Activated naive CD4-positive, alpha-beta T cell treated with anti-CD3 and anti-CD28 coated beads, Interleukin-2, amount 50 U/mL, for 72 hours (primary cell): ENCODE measurements around the gene CSNK1D. TPM values are rescaled to one million over a fixed set of nuclear protein-coding genes. Genes with fewer than 3 reads are reported as not detected.

Experiments used
- ATAC-seq, 2 donors: fragments of 150-1000 bp; cut with Tn5 transposase; 2 replicates each; pipeline ENCODE4 v1.10.0; 2021; ENCODE audit warnings: mild to moderate bottlenecking in 2 of 2, moderate library complexity in 2 of 2
- DNase-seq, 2 donors: peaks; one replicate each; pipeline ENCODE4 v3.0.0; 2021 to 2022; ENCODE audit warnings: low spot score in 2 of 2
- H3K27ac Mint-ChIP-seq, 2 donors: one replicate each; pipeline ENCODE4 v1.8.0; 2022; ENCODE audit warnings: mild to moderate bottlenecking in 2 of 2, mixed read lengths in 2 of 2
- H3K36me3 Mint-ChIP-seq, 2 donors: one replicate each; pipeline ENCODE4 v1.8.0; 2022; ENCODE audit warnings: mixed read lengths in 2 of 2
- H3K9me3 Mint-ChIP-seq, 2 donors: one replicate each; pipeline ENCODE4 v1.8.0; 2022; ENCODE audit warnings: mixed read lengths in 2 of 2
- total RNA-seq, 2 donors: library from RNA; stranded (reverse); gene quantifications; one replicate each; pipeline ENCODE4 v1.2.3, GENCODE V29; 2022

The CSNK1D gene
- total RNA-seq, 2 donors from 2014 or later: 130 to 171 TPM

GRCh38 chr17:82242698-82242976, 30.9 kb downstream of the CSNK1D start:
- H3K9me3 Mint-ChIP-seq: no peaks in the 10 kb centered on the region
- peaks cover 12 to 17% of the 10 kb centered on the region in 2 donors for H3K36me3 Mint-ChIP-seq
- peak overlapping the region in 1 of 2 donors; percentile 24 for H3K27ac Mint-ChIP-seq
- no peak for ATAC-seq
- DNase-seq: peak in 1 of 2 donors; percentile 23

GRCh38 chr17:82241926-82242697, 31.4 kb downstream of the CSNK1D start:
- H3K27ac Mint-ChIP-seq: peak overlapping the region; percentile 24 to 87
- DNase-seq: no peak
- peak in 1 of 2 donors; percentile 16 for ATAC-seq
- H3K9me3 Mint-ChIP-seq: no peaks in the 10 kb centered on the region
- peaks cover 12 to 21% of the 10 kb centered on the region in 2 donors for H3K36me3 Mint-ChIP-seq

GRCh38 chr17:82241183-82241925, 32.1 kb downstream of the CSNK1D start:
- DNase-seq: peak; percentile 39 to 78

DNA sequence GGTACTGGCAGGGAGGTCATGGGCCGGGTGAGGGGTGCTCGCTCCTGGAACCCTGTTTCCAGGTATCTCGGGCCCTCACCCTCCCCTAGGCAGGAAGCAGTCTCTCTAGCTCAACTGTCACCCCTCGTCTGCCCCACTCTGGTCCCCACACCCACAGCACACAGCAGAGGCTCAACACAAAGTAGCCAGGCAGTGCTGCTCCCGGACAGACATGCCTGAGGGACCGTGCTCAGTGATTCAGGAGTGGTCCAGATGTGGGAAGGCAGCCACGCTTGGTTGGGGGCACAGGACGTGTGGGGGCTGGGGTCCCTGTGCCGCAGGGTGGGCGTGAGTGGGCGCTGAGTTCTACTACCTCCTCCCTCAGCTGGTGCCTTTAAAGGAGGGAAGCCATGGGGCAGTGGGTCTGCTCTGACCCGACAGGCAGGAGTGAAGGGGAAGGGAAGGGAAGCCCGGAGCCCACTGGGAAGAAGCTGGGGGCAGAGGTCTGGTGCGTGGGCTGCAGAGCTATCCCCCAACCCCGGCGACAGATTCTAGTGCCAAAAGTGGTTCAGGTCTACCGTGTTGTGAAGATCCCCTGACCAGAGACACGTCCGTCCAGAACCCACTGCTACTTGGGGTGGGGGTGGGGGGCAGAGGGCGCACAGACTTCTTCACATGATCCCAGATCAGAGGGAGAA, 32.9 kb downstream of the CSNK1D start:
- Mint-ChIP-seq H3K9me3 (no peaks in the 10 kb centered on the region), H3K36me3 (peaks cover 6 to 21% of the 10 kb centered on the region in 2 donors), H3K27ac (peak overlapping the region; percentile 87 to 90)
- ATAC-seq (no peak), DNase-seq (no peak)

More at GRCh38 chr17:82241183-82241925, 32.1 kb downstream of the CSNK1D start:
- Mint-ChIP-seq H3K27ac (peak overlapping the region; percentile 87 to 90), H3K36me3 (peaks cover 11 to 21% of the 10 kb centered on the region in 2 donors), H3K9me3 (no peaks in the 10 kb centered on the region)
- ATAC-seq: peak; percentile 38 to 73

GRCh38 chr17:82239926-82240505, 33.5 kb downstream of the CSNK1D start:
- Mint-ChIP-seq H3K27ac (peak overlapping the region in 1 of 2 donors; percentile 87), H3K36me3 (peaks cover 6 to 15% of the 10 kb centered on the region in 2 donors), H3K9me3 (no peaks in the 10 kb centered on the region)
- ATAC-seq (no peak), DNase-seq (no peak)

GRCh38 chr17:82239401-82239925, 34.0 kb downstream of the CSNK1D start:
- DNase-seq (no peak), ATAC-seq (peak in 1 of 2 donors; percentile 26)
- H3K27ac Mint-ChIP-seq: peak overlapping the region in 1 of 2 donors; percentile 87
- H3K9me3 Mint-ChIP-seq: no peaks in the 10 kb centered on the region
- peaks cover 4 to 10% of the 10 kb centered on the region in 2 donors for H3K36me3 Mint-ChIP-seq

- Mint-ChIP-seq H3K36me3 (peaks cover 0 to 5% of the 10 kb centered on the region in 2 donors), H3K27ac (peak overlapping the region; percentile 87 to 94), H3K9me3 (no peaks in the 10 kb centered on the region)
- ATAC-seq (peak; percentile 52 to 70), DNase-seq (peak; percentile 67 to 78)
Observed at GRCh38 chr17:82238472-82239201, 34.9 kb downstream of the CSNK1D start.

DNA sequence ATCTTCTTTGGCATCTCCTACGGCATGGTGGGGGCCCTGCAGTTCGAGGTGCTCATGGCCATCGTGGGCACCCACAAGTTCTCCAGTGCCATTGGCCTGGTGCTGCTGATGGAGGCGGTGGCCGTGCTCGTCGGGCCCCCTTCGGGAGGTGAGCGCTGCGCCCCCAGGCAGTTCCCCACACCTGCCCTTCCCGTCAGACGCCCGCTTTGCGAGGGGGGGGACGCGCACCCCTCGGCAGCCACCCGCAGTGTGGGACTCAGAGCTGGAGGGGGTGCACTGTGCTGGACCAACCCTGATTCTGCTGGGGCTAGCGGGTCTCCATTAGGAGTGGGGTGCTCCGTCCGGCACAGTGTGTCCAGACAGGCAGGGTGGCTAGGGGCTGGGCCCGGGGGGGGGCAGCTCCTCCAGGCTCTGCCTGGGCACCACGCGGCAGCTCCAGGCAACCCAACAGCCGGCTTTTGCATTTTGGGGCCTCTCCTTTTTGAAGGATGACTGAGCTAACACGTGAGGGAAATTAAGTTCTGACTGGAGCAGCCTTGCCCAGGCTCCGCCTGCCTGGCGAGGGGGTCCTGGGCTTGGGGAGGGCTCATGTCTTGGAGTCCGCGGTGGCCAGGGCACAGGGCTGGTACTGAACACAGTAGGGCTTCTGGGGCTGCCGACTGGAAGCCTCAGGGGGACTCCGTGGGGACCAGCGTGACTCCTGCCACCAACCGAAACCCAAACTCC, 35.6 kb downstream of the CSNK1D start:
- Mint-ChIP-seq H3K27ac (peak overlapping the region in 1 of 2 donors; percentile 87), H3K9me3 (no peaks in the 10 kb centered on the region), H3K36me3 (peaks cover 0 to 5% of the 10 kb centered on the region in 2 donors)
- no peak for ATAC-seq
- DNase-seq: no peak

DNA sequence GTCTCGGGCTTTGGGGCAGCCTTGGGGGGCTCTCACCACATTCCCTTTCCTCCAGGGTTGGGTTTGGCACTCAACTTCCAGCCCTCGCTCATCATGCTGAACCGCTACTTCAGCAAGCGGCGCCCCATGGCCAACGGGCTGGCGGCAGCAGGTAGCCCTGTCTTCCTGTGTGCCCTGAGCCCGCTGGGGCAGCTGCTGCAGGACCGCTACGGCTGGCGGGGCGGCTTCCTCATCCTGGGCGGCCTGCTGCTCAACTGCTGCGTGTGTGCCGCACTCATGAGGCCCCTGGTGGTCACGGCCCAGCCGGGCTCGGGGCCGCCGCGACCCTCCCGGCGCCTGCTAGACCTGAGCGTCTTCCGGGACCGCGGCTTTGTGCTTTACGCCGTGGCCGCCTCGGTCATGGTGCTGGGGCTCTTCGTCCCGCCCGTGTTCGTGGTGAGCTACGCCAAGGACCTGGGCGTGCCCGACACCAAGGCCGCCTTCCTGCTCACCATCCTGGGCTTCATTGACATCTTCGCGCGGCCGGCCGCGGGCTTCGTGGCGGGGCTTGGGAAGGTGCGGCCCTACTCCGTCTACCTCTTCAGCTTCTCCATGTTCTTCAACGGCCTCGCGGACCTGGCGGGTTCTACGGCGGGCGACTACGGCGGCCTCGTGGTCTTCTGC, 36.3 kb downstream of the CSNK1D start:
- Mint-ChIP-seq H3K27ac (no peak overlapping the region), H3K36me3 (peaks cover 0 to 5% of the 10 kb centered on the region in 2 donors), H3K9me3 (no peaks in the 10 kb centered on the region)
- ATAC-seq (no peak), DNase-seq (no peak)

GRCh38 chr17:82236142-82236971, 37.1 kb downstream of the CSNK1D start:
- peak in 1 of 2 donors; percentile 76 for DNase-seq
- H3K27ac Mint-ChIP-seq: peak overlapping the region in 1 of 2 donors; percentile 59
- no peaks in the 10 kb centered on the region for H3K9me3 Mint-ChIP-seq
- peak; percentile 27 to 39 for ATAC-seq
- H3K36me3 Mint-ChIP-seq: peaks cover 0 to 5% of the 10 kb centered on the region in 2 donors

- no peak for ATAC-seq
- Mint-ChIP-seq H3K36me3 (peaks cover 0 to 5% of the 10 kb centered on the region in 2 donors), H3K9me3 (no peaks in the 10 kb centered on the region), H3K27ac (peak overlapping the region in 1 of 2 donors; percentile 59)
- no peak for DNase-seq
Observed at GRCh38 chr17:82235775-82236141, 37.7 kb downstream of the CSNK1D start.

- no peaks in the 10 kb centered on the region for H3K9me3 Mint-ChIP-seq
- H3K36me3 Mint-ChIP-seq: peaks cover 0 to 5% of the 10 kb centered on the region in 2 donors
- DNase-seq (no peak), ATAC-seq (no peak)
- no peak overlapping the region for H3K27ac Mint-ChIP-seq
Observed at GRCh38 chr17:82235056-82235774, 38.3 kb downstream of the CSNK1D start.

DNA sequence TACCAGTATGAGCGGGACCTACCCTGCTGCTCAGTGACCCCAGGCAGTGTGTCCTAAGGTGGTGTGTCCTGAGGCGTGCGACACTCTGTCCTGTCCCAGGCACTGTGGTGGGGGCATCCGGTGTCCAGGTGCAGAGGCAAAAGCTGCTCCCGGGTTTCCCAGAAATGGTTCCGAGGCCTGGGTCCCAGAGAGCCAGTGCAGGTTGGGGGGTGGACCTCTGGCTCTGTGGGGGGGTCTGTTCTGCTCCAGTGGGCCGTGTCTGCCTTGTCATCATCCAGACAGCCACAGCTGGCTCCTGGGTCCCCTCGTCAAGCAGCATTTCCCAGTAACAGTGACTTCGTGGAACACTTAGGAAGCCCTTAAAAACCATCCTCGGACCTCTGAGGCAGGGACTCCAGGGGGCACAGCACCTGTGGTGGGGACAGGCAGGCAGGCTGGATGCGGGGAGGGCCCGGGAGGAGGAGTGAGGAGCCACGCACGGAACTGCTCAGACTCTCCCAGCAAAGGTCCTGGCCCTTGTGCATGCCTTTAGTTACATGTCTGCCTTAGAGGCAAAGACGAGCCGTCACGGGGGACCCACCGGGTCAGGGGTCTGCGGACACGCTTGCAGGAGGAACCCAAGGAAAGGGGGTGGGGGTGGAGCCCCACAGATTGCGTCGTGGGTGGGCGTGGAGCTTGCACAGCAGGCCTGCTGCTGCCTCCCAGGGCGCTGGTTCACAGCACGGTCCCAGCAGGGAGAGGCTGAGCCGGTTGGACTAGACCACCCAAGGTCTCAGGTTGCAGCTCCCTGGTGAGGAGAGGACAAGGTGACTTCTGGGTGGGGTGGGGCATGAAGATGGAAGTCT, 39.1 kb downstream of the CSNK1D start:
- ATAC-seq (no peak), DNase-seq (no peak)
- Mint-ChIP-seq H3K9me3 (no peaks in the 10 kb centered on the region), H3K27ac (no peak overlapping the region), H3K36me3 (peaks cover 0 to 12% of the 10 kb centered on the region in 2 donors)
